ENCODE measurements around the gene COX6A2. TPM values are rescaled to one million over a fixed set of nuclear protein-coding genes. Genes with fewer than 3 reads are reported as not detected.

The COX6A2 gene
- total and polyA plus RNA-seq, 12 donors, result 2.8 to 5.2 TPM; not detected in 10

DNA sequence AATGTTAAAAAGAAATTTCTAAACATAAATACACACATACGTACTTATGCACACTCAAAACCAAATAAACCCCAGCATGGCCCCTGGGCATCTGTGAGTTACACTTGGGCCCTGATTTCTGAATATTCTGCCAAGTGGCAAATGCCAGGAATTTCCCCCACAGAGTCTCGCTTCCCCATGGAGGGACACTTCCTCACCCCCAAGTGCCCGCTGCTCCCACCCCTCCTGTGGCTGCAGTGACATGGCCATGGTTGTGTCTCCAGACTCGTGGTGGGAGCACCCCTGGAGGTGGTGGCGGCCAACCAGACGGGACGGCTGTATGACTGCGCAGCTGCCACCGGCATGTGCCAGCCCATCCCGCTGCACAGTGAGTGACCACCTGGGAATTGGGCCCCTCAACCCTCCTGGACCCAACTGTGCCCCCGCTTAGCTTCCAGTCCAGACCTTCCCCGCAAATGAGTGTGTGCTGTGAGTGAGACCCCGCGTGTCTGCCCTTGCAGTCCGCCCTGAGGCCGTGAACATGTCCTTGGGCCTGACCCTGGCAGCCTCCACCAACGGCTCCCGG, 31.0 kb downstream of the COX6A2 start:
- no peaks in the 10 kb centered on the region for H3K36me3 ChIP-seq (replicated peaks in 1 of 2)
- no peak overlapping the region for H3K27ac ChIP-seq
- 58 to 68% (median 61%) methylated on average over 15 to 18 of the region's 18 CpGs for WGBS, 4 donors
- H3K4me1 ChIP-seq (replicated peaks in 1 of 2), result no peaks in the 10 kb centered on the region
- DNase-seq, result peak in 1 of 7 donors; percentile 8
- intact Hi-C loops (cut with DNase I), result no loop called here
- H3K4me3 ChIP-seq, result no peak overlapping the region
- H3K9me3 ChIP-seq (replicated peaks in 1 of 3), result no peaks in the 10 kb centered on the region
- H3K27me3 ChIP-seq, result no peaks in the 10 kb centered on the region
- TF ChIP-seq, protein P1, sequence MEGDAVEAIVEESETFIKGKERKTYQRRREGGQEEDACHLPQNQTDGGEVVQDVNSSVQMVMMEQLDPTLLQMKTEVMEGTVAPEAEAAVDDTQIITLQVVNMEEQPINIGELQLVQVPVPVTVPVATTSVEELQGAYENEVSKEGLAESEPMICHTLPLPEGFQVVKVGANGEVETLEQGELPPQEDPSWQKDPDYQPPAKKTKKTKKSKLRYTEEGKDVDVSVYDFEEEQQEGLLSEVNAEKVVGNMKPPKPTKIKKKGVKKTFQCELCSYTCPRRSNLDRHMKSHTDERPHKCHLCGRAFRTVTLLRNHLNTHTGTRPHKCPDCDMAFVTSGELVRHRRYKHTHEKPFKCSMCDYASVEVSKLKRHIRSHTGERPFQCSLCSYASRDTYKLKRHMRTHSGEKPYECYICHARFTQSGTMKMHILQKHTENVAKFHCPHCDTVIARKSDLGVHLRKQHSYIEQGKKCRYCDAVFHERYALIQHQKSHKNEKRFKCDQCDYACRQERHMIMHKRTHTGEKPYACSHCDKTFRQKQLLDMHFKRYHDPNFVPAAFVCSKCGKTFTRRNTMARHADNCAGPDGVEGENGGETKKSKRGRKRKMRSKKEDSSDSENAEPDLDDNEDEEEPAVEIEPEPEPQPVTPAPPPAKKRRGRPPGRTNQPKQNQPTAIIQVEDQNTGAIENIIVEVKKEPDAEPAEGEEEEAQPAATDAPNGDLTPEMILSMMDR (IDR thresholded peaks at IDR 0.05), result no peak
- TF ChIP-seq POLR2A (IDR thresholded peaks at IDR 0.05), result no peak

GRCh38 chr16:31395647-31396046, 32.5 kb downstream of the COX6A2 start:
- Histone ChIP-seq H3K27ac (no peak overlapping the region), H3K9me3 (replicated peaks in 1 of 3) (no peaks in the 10 kb centered on the region), H3K36me3 (replicated peaks in 1 of 2) (no peaks in the 10 kb centered on the region), H3K4me1 (replicated peaks in 1 of 2) (no peaks in the 10 kb centered on the region), H3K27me3 (no peaks in the 10 kb centered on the region), H3K4me3 (no peak overlapping the region)
- DNase-seq, result peak in 6 of 7 donors; percentile 27 to 59 (median 38)
- WGBS, 4 donors, result 61 to 70% (median 64%) methylated on average over 5 to 6 of the region's 6 CpGs
- intact Hi-C loops (cut with DNase I), result no loop called here
- TF ChIP-seq, protein P1 (IDR thresholded peaks at IDR 0.05), result no peak
- TF ChIP-seq POLR2A (IDR thresholded peaks at IDR 0.05), result no peak

GRCh38 chr16:31393056-31393455, 35.1 kb downstream of the COX6A2 start, which contains the start of gene ITGAD:
TSS of gene ITGAD (plus strand) at chr16:31393335. CDS start at chr16:31393361, 26 bp downstream.
- Histone ChIP-seq H3K36me3 (replicated peaks in 1 of 2) (no peaks in the 10 kb centered on the region), H3K4me1 (replicated peaks in 1 of 2) (no peaks in the 10 kb centered on the region), H3K4me3 (no peak within 1 kb of the TSS), H3K27ac (no peak within 1 kb of the TSS), H3K27me3 (no peaks in the 10 kb centered on the region), H3K9me3 (replicated peaks in 1 of 3) (no peaks in the 10 kb centered on the region)
- no peak for DNase-seq
- intact Hi-C loops (cut with DNase I), result no loop called here
- 59 to 70% (median 65%) methylated on average over 4 to 5 of the region's 5 CpGs for WGBS, 4 donors
- TF ChIP-seq, protein P1 (IDR thresholded peaks at IDR 0.05), result no peak
- TF ChIP-seq POLR2A (IDR thresholded peaks at IDR 0.05), result no peak

DNA sequence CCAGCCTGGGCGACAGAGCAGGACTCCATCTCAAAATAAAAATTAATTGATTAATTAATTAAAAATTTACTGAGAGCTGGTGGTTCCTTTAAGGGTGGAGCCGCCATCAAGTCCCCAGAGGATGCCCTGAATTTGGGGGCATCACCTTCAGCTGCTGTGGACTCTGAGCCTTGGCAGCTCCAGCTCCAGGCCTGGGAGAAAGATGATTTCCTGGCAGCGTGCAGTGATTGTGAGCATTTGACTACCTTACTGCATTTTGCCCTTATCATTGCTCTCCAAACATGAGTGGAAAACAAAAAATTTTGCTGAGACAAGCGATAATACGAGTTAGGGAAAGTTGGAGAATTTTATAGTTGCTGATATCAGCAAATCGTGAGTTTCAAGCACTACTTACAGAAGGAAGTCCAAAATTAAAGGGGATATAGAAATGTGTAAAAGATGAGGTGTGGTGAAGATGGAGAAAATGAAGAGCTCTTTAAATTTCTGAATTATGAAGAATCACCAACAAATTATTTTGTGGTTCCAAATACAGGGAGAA, 37.6 kb downstream of the COX6A2 start:
- Histone ChIP-seq H3K4me3 (no peak overlapping the region), H3K9me3 (replicated peaks in 1 of 3) (no peaks in the 10 kb centered on the region), H3K27ac (no peak overlapping the region), H3K27me3 (no peaks in the 10 kb centered on the region), H3K4me1 (replicated peaks in 1 of 2) (no peaks in the 10 kb centered on the region), H3K36me3 (replicated peaks in 1 of 2) (no peaks in the 10 kb centered on the region)
- intact Hi-C loops (cut with DNase I), result no loop called here
- DNase-seq, result no peak
- WGBS, 4 donors, result 49 to 65% (median 61%) methylated on average over 6 of the region's 6 CpGs
- no peak for TF ChIP-seq POLR2A (IDR thresholded peaks at IDR 0.05)
- TF ChIP-seq, protein P1 (IDR thresholded peaks at IDR 0.05), result no peak

Measured in adrenal gland (tissue), 12 donors.